ENCODE data around the gene MAT1A. TPM values are rescaled to one million over a fixed set of nuclear protein-coding genes. Genes with fewer than 3 reads are reported as not detected.
"Not testable (repeated sequence)": the region's sequence is repeated elsewhere in the genome, so short reads cannot be mapped to it uniquely, and the experiment has no call there.

Gene MAT1A
- total RNA-seq, 5 donors from 2014 or later (not counting 1 experiment from before 2014, with no cell fraction given): 0.23 to 0.33 (median 0.28) TPM; not detected in 2

DNA sequence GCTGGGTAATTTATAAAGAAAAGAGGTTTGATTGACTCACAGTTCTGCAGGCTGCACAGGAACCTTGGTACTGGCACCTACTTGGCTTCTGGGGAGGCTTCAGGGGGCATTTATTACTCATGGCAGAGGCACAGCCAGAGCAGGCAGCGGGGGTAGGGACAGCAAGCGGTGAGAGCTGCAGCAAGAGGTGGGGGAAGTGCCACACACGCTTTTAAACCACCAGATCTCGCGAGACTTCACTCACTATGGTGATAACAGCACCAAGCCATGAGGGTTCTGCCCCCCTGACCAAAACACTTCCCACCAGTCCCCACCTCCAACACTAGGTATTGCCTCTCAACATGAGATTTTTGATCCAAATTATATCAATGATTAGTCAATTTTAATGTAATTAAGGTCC lies 24.1 kb upstream of the MAT1A start:
- POLR2A ChIA-PET: no interaction called here
- peaks cover 0 to 4% of the 10 kb centered on the region in 2 experiments for H3K27me3 ChIP-seq (replicated peaks in 1 of 2; ENCODE audit: control insufficient read depth in 2 of 2, extremely low read depth in 1 of 2, insufficient read depth in 2 of 2, low read length in 1 of 2)

DNA sequence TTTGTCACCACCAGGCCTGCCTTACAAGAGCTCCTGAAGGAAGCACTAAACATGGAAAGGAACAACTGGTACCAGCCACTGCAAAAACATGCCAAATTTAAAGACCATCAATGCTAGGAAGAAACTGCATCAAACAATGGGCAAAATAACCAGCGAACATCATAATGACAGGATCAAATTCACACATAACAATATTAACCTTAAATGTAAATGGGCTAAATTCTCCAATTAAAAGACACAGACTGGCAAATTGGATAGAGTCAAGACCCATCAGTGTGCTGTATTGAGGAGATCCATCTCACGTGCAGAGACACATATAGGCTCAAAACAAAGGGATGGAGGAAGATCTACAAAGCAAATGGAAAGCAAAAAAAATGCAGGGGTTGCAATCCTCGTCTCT lies 16.5 kb upstream of the MAT1A start:
- H3K9me3 Mint-ChIP-seq: peaks cover 10 to 21% (median 15%) of the 10 kb centered on the region in 3 donors
- H3K27me3 ChIP-seq (replicated peaks in 1 of 2; ENCODE audit: control insufficient read depth in 2 of 2, extremely low read depth in 1 of 2, insufficient read depth in 2 of 2, low read length in 1 of 2); CTCF ChIA-PET; H3K36me3 Mint-ChIP-seq; H3K4me1 Mint-ChIP-seq; H3K27ac ChIP-seq (ENCODE audit: low read length); ATAC-seq (replicated peaks in 1 of 4); H3K27ac Mint-ChIP-seq; DNase-seq; H3K4me3 Mint-ChIP-seq; POLR2A ChIA-PET; H3K4me3 ChIP-seq (ENCODE audit: control insufficient read depth in 1 of 2, extremely low read depth in 1 of 2, low read length in 1 of 2); H3K4me1 ChIP-seq (ENCODE audit: control insufficient read depth in 1 of 2, extremely low read depth in 1 of 2, insufficient read depth in 2 of 2, low read length in 2 of 2); H3K36me3 ChIP-seq (ENCODE audit: control insufficient read depth in 2 of 2, extremely low read depth in 1 of 2, insufficient read depth in 1 of 2, low read length in 1 of 2); H3K9me3 ChIP-seq: not testable (repeated sequence)
- peaks cover 16 to 24% of the 10 kb centered on the region in 2 donors for H3K27me3 Mint-ChIP-seq
- 80% methylated on average over 1 of the region's 3 CpGs for WGBS (ENCODE audit: insufficient coverage)

More for the DNA sequence above, 24.1 kb upstream of the MAT1A start:
- Mint-ChIP-seq H3K4me3 (no peak overlapping the region), H3K27ac (no peak overlapping the region), H3K36me3 (no peaks in the 10 kb centered on the region), H3K27me3 (peaks cover 0 to 3% of the 10 kb centered on the region in 2 donors), H3K4me1 (no peaks in the 10 kb centered on the region), H3K9me3 (no peaks in the 10 kb centered on the region)
- Histone ChIP-seq H3K4me3 (ENCODE audit: control insufficient read depth in 1 of 2, extremely low read depth in 1 of 2, low read length in 1 of 2) (no peak overlapping the region), H3K9me3 (no peaks in the 10 kb centered on the region), H3K27ac (ENCODE audit: low read length) (no peak overlapping the region), H3K4me1 (ENCODE audit: control insufficient read depth in 1 of 2, extremely low read depth in 1 of 2, insufficient read depth in 2 of 2, low read length in 2 of 2) (no peaks in the 10 kb centered on the region), H3K36me3 (ENCODE audit: control insufficient read depth in 2 of 2, extremely low read depth in 1 of 2, insufficient read depth in 1 of 2, low read length in 1 of 2) (no peaks in the 10 kb centered on the region)
- no CpG with 5 or more reads among the region's 5 CpGs for WGBS (ENCODE audit: insufficient coverage)
- no peak for ATAC-seq (replicated peaks in 1 of 4)
- CTCF ChIA-PET: no interaction called here
- no peak for DNase-seq

DNA sequence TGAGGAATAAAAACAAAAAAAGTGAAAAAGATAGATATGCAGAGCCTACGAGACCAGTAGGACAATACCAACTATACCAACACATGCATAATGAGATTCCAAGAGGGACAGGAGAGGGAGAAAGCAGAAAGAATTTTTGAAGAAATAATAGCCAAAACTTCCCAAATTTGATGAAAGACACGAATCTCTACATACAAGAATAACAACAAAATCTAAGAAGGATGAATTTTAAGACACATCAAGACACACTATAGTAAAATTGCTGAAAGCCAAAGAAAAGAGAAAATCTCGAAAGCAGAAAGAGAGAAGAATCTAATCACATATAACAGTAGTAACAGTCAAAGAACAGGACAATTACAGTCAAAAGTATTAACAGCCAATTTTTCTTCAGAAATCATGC lies 7.5 kb upstream of the MAT1A start:
- no peaks in the 10 kb centered on the region for H3K36me3 Mint-ChIP-seq
- H3K9me3 ChIP-seq: peaks cover 2% of the 10 kb centered on the region
- H3K4me1 ChIP-seq (ENCODE audit: control insufficient read depth in 1 of 2, extremely low read depth in 1 of 2, insufficient read depth in 2 of 2, low read length in 2 of 2): no peaks in the 10 kb centered on the region
- H3K36me3 ChIP-seq (ENCODE audit: control insufficient read depth in 2 of 2, extremely low read depth in 1 of 2, insufficient read depth in 1 of 2, low read length in 1 of 2): no peaks in the 10 kb centered on the region
- CTCF ChIA-PET: no interaction called here
- no CpG with 5 or more reads among the region's 3 CpGs for WGBS (ENCODE audit: insufficient coverage)
- peaks cover 13% of the 10 kb centered on the region in 2 donors for H3K27me3 Mint-ChIP-seq
- H3K4me1 Mint-ChIP-seq: no peaks in the 10 kb centered on the region
- peaks cover 0 to 7% of the 10 kb centered on the region in 2 experiments for H3K27me3 ChIP-seq (replicated peaks in 1 of 2; ENCODE audit: control insufficient read depth in 2 of 2, extremely low read depth in 1 of 2, insufficient read depth in 2 of 2, low read length in 1 of 2)
- no peak for ATAC-seq (replicated peaks in 1 of 4)
- POLR2A ChIA-PET: no interaction called here
- no peak overlapping the region for H3K27ac Mint-ChIP-seq
- H3K27ac ChIP-seq (ENCODE audit: low read length): no peak overlapping the region
- no peak for DNase-seq
- H3K4me3 Mint-ChIP-seq: no peak overlapping the region
- H3K9me3 Mint-ChIP-seq: peaks cover 24 to 34% (median 29%) of the 10 kb centered on the region in 3 donors
- no peak overlapping the region for H3K4me3 ChIP-seq (ENCODE audit: control insufficient read depth in 1 of 2, extremely low read depth in 1 of 2, low read length in 1 of 2)

DNA sequence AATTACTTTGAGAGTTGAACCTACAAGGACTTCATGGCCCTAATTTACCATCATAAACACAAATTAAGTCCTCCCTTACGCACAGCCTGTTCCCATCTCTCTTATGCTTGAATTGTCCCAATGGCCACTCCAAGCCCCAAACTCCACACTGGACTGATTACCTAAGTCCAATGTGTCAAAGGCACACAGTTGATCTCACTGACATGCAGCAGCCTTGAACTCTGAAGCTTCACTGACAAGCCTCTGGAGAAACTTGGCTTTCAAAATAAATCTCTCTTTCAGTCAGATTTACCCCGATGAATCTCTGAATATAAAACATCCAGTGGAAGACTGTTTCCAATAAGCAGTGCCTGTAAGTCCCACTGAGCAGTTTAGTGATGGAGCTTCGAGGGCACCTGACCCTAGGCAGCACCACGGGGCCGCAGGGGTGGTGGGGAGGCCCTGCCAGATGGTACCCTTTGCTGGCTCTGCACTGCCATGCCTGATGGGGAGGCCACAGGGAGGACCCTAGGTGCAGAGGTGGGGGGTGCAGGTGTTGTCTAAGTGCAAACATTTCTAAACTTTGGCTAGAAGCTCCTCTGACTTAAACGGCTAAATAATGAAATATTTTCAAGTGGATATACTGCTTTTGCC lies 3.3 kb upstream of the MAT1A start:
- Mint-ChIP-seq H3K36me3 (no peaks in the 10 kb centered on the region), H3K27me3 (peaks cover 18 to 20% of the 10 kb centered on the region in 2 donors), H3K9me3 (peaks cover 10 to 14% (median 12%) of the 10 kb centered on the region in 3 donors), H3K4me1 (no peaks in the 10 kb centered on the region), H3K27ac (no peak overlapping the region), H3K4me3 (no peak overlapping the region)
- WGBS (ENCODE audit: insufficient coverage): 82% methylated on average over 5 of the region's 6 CpGs
- Histone ChIP-seq H3K36me3 (ENCODE audit: control insufficient read depth in 2 of 2, extremely low read depth in 1 of 2, insufficient read depth in 1 of 2, low read length in 1 of 2) (no peaks in the 10 kb centered on the region), H3K4me1 (ENCODE audit: control insufficient read depth in 1 of 2, extremely low read depth in 1 of 2, insufficient read depth in 2 of 2, low read length in 2 of 2) (no peaks in the 10 kb centered on the region), H3K27ac (ENCODE audit: low read length) (no peak overlapping the region), H3K27me3 (replicated peaks in 1 of 2; ENCODE audit: control insufficient read depth in 2 of 2, extremely low read depth in 1 of 2, insufficient read depth in 2 of 2, low read length in 1 of 2) (peaks cover 0 to 7% of the 10 kb centered on the region in 2 experiments), H3K4me3 (ENCODE audit: control insufficient read depth in 1 of 2, extremely low read depth in 1 of 2, low read length in 1 of 2) (no peak overlapping the region), H3K9me3 (peaks cover 2% of the 10 kb centered on the region)
- ChIA-PET CTCF (interaction anchor here in 1 of 2 donors (0.6 kb wide), 1 partner anchor 155 kb away, joined by 4 read pairs; no protein-coding TSS in a partner anchor), POLR2A (no interaction called here)
- ATAC-seq (replicated peaks in 1 of 4) (no peak), DNase-seq (no peak)

- Histone ChIP-seq H3K4me1 (ENCODE audit: control insufficient read depth in 1 of 2, extremely low read depth in 1 of 2, insufficient read depth in 2 of 2, low read length in 2 of 2) (no peaks in the 10 kb centered on the region), H3K9me3 (no peaks in the 10 kb centered on the region), H3K27ac (ENCODE audit: low read length) (no peak overlapping the region), H3K36me3 (ENCODE audit: control insufficient read depth in 2 of 2, extremely low read depth in 1 of 2, insufficient read depth in 1 of 2, low read length in 1 of 2) (no peaks in the 10 kb centered on the region), H3K4me3 (ENCODE audit: control insufficient read depth in 1 of 2, extremely low read depth in 1 of 2, low read length in 1 of 2) (no peak overlapping the region), H3K27me3 (replicated peaks in 1 of 2; ENCODE audit: control insufficient read depth in 2 of 2, extremely low read depth in 1 of 2, insufficient read depth in 2 of 2, low read length in 1 of 2) (peaks cover 0 to 7% of the 10 kb centered on the region in 2 experiments)
- Mint-ChIP-seq H3K27me3 (peaks cover 18 to 23% of the 10 kb centered on the region in 2 donors), H3K36me3 (no peaks in the 10 kb centered on the region), H3K9me3 (peaks cover 0 to 7% (median 6%) of the 10 kb centered on the region in 3 donors), H3K4me1 (no peaks in the 10 kb centered on the region), H3K4me3 (no peak overlapping the region), H3K27ac (no peak overlapping the region)
- ChIA-PET POLR2A (interaction anchor here in 1 of 2 donors (0.7 kb wide), 1 partner anchor 9 kb away, joined by 4 read pairs; no protein-coding TSS in a partner anchor), CTCF (no interaction called here)
- DNase-seq (no peak), ATAC-seq (replicated peaks in 1 of 4) (no peak)
- no CpG with 5 or more reads among the region's 4 CpGs for WGBS (ENCODE audit: insufficient coverage)
These were observed 1.2 kb upstream of the MAT1A start for GRCh38 chr10:80290474-80291220.

GRCh38 chr10:80288849-80289248 lies 609 bp downstream of the MAT1A start:
- Mint-ChIP-seq H3K36me3 (no peaks in the 10 kb centered on the region), H3K27ac (no peak overlapping the region)

More at GRCh38 chr10:80288849-80289248, 609 bp downstream of the MAT1A start:
- H3K4me1 Mint-ChIP-seq: no peaks in the 10 kb centered on the region
- peaks cover 0 to 8% of the 10 kb centered on the region in 2 experiments for H3K27me3 ChIP-seq (replicated peaks in 1 of 2; ENCODE audit: control insufficient read depth in 2 of 2, extremely low read depth in 1 of 2, insufficient read depth in 2 of 2, low read length in 1 of 2)
- 100% methylated on average over 2 of the region's 5 CpGs for whole genome bisulfite sequencing (ENCODE audit: insufficient coverage)
- H3K9me3 Mint-ChIP-seq: no peaks in the 10 kb centered on the region
- peaks cover 11 to 22% of the 10 kb centered on the region in 2 donors for H3K27me3 Mint-ChIP-seq
- no peak for ATAC-seq (replicated peaks in 1 of 4)
- H3K9me3 ChIP-seq: no peaks in the 10 kb centered on the region
- H3K4me3 Mint-ChIP-seq: no peak overlapping the region
- no peak overlapping the region for H3K4me3 ChIP-seq (ENCODE audit: control insufficient read depth in 1 of 2, extremely low read depth in 1 of 2, low read length in 1 of 2)
- H3K36me3 ChIP-seq (ENCODE audit: control insufficient read depth in 2 of 2, extremely low read depth in 1 of 2, insufficient read depth in 1 of 2, low read length in 1 of 2): no peaks in the 10 kb centered on the region
- ChIA-PET CTCF (no interaction called here), POLR2A (no interaction called here)
- H3K27ac ChIP-seq (ENCODE audit: low read length): no peak overlapping the region
- H3K4me1 ChIP-seq (ENCODE audit: control insufficient read depth in 1 of 2, extremely low read depth in 1 of 2, insufficient read depth in 2 of 2, low read length in 2 of 2): no peaks in the 10 kb centered on the region
- no peak for DNase-seq

Data from T-cell (primary cell).